ENCODE measurements around the gene ELMO1. TPM values are rescaled to one million over a fixed set of nuclear protein-coding genes. Genes with fewer than 3 reads are reported as not detected.
A peak's percentile ranks its signal among the peaks of the same experiment; 100 is the strongest.
"Not testable (repeated sequence)": the region's sequence is repeated elsewhere in the genome, so short reads cannot be mapped to it uniquely, and the experiment has no call there.

Gene ELMO1
- total and polyA plus RNA-seq, 2 experiments from 2014 or later = 19.7 to 28.7 TPM

DNA sequence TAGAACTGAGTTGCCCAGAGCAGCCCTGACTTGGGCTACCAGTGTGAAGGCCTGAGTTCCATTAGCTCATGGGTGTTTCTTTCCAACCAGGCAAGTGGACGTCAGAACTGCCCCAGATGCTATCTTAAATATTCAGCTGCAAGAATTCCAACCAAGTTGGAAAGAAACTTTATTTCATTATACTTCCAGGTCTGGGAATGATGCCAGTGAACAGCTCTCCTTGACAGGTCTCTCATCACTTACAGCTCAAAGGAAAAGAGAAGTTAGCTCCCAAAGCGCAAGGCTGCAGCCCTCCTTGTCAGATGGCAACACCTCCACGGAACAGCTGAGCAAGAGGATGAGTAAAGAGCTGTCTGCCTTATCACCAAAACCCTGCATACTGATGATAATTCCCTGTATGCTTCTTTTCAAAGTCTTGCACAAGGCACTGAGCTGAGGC, 468.8 kb downstream of the ELMO1 start:
- Histone ChIP-seq H3K9me2 (replicated peaks; ENCODE audit: insufficient read depth) (no peaks in the 10 kb centered on the region), H4K20me1 (ENCODE audit: insufficient read depth, poor library complexity, severe bottlenecking) (no peaks in the 10 kb centered on the region), H3K4me3 (no peak overlapping the region), H3K36me3 (replicated peaks; ENCODE audit: insufficient read depth, low read depth) (no peaks in the 10 kb centered on the region), H3K27me3 (no peaks in the 10 kb centered on the region), H2AFZ (no peak overlapping the region), H3K4me2 (no peak overlapping the region), H3K9me3 (ENCODE audit: low read depth) (no peaks in the 10 kb centered on the region), H3K4me1 (ENCODE audit: insufficient read depth) (peaks cover 9% of the 10 kb centered on the region), H3K27ac (no peak overlapping the region), H3K79me2 (no peaks in the 10 kb centered on the region)
- DNase-seq (ENCODE audit: low spot score) = peak; percentile 61
- TF ChIP-seq EZH2phosphoT487 (IDR thresholded peaks at IDR 0.05; ENCODE audit: low read depth, severe bottlenecking, unreplicated experiment) (no peak), EZH2 (IDR thresholded peaks at IDR 0.05; ENCODE audit: borderline replicate concordance) (no peak)
- TF ChIP-seq, protein P1, sequence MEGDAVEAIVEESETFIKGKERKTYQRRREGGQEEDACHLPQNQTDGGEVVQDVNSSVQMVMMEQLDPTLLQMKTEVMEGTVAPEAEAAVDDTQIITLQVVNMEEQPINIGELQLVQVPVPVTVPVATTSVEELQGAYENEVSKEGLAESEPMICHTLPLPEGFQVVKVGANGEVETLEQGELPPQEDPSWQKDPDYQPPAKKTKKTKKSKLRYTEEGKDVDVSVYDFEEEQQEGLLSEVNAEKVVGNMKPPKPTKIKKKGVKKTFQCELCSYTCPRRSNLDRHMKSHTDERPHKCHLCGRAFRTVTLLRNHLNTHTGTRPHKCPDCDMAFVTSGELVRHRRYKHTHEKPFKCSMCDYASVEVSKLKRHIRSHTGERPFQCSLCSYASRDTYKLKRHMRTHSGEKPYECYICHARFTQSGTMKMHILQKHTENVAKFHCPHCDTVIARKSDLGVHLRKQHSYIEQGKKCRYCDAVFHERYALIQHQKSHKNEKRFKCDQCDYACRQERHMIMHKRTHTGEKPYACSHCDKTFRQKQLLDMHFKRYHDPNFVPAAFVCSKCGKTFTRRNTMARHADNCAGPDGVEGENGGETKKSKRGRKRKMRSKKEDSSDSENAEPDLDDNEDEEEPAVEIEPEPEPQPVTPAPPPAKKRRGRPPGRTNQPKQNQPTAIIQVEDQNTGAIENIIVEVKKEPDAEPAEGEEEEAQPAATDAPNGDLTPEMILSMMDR (IDR thresholded peaks at IDR 0.05; ENCODE audit: poor library complexity) = no peak
- WGBS (ENCODE audit: low lambda C conversion rate, missing lambda C conversion rate) = 66% methylated on average over 3 of the region's 3 CpGs

DNA sequence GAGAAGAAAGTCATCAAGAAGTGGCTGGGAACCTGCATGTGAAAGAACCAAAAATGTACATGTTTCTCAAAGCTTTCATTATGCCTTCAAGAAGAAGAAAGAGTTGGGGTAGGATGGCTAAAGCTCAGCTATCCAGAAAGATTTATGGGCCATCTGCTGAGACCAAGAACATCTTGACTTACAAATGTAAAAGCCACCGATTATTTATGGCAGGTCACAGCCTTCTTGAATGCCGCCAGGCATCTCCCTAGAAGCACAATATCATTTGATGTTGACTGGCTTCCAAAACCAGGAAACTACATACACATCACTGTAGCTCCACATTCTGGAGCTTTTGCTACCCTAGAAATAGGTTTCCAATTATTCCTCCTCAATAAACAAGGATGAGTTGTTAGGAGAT, 470.2 kb downstream of the ELMO1 start:
- Histone ChIP-seq H4K20me1 (ENCODE audit: insufficient read depth, poor library complexity, severe bottlenecking) (no peaks in the 10 kb centered on the region), H3K36me3 (replicated peaks; ENCODE audit: insufficient read depth, low read depth) (no peaks in the 10 kb centered on the region), H2AFZ (no peak overlapping the region), H3K27me3 (no peaks in the 10 kb centered on the region), H3K9me2 (replicated peaks; ENCODE audit: insufficient read depth) (no peaks in the 10 kb centered on the region), H3K4me2 (no peak overlapping the region), H3K4me3 (no peak overlapping the region), H3K79me2 (no peaks in the 10 kb centered on the region), H3K4me1 (ENCODE audit: insufficient read depth) (peaks cover 4% of the 10 kb centered on the region), H3K27ac (no peak overlapping the region), H3K9me3 (ENCODE audit: low read depth) (no peaks in the 10 kb centered on the region)
- no peak for DNase-seq (ENCODE audit: low spot score)
- no peak for TF ChIP-seq EZH2 (IDR thresholded peaks at IDR 0.05; ENCODE audit: borderline replicate concordance)
- no peak for TF ChIP-seq EZH2phosphoT487 (IDR thresholded peaks at IDR 0.05; ENCODE audit: low read depth, severe bottlenecking, unreplicated experiment)
- TF ChIP-seq, protein P1 (IDR thresholded peaks at IDR 0.05; ENCODE audit: poor library complexity) = no peak
- whole genome bisulfite sequencing (ENCODE audit: low lambda C conversion rate, missing lambda C conversion rate) = 83% methylated on average over 2 of the region's 2 CpGs

DNA sequence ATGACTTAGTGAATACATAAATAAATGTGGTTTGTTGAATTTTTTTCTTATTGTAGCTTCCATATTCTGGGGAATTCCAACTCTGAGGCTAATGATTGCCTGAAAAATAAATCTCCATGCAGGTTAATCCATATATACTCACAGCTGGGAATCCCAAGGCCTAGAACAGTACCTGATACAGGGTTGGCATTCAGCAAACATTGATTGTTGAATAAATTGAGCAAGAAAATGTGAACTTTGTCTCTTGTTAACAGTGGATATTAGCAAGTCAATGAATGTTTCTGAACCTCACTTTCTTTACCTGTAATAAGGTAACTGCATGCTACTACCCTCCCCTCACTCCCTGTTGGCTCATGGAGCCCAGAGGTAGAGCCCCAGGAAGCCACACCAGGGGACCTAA, 470.8 kb downstream of the ELMO1 start:
- Histone ChIP-seq H4K20me1 (ENCODE audit: insufficient read depth, poor library complexity, severe bottlenecking) (no peaks in the 10 kb centered on the region), H3K4me1 (ENCODE audit: insufficient read depth) (peaks cover 4% of the 10 kb centered on the region), H3K27me3 (no peaks in the 10 kb centered on the region), H3K27ac (no peak overlapping the region), H3K36me3 (replicated peaks; ENCODE audit: insufficient read depth, low read depth) (no peaks in the 10 kb centered on the region), H2AFZ (no peak overlapping the region), H3K9me3 (ENCODE audit: low read depth) (no peaks in the 10 kb centered on the region), H3K79me2 (no peaks in the 10 kb centered on the region), H3K9me2 (replicated peaks; ENCODE audit: insufficient read depth) (no peaks in the 10 kb centered on the region), H3K4me3 (no peak overlapping the region), H3K4me2 (no peak overlapping the region)
- DNase-seq (ENCODE audit: low spot score) = no peak
- TF ChIP-seq EZH2phosphoT487 (IDR thresholded peaks at IDR 0.05; ENCODE audit: low read depth, severe bottlenecking, unreplicated experiment) = no peak
- no peak for TF ChIP-seq EZH2 (IDR thresholded peaks at IDR 0.05; ENCODE audit: borderline replicate concordance)
- TF ChIP-seq, protein P1 (IDR thresholded peaks at IDR 0.05; ENCODE audit: poor library complexity) = no peak

DNA sequence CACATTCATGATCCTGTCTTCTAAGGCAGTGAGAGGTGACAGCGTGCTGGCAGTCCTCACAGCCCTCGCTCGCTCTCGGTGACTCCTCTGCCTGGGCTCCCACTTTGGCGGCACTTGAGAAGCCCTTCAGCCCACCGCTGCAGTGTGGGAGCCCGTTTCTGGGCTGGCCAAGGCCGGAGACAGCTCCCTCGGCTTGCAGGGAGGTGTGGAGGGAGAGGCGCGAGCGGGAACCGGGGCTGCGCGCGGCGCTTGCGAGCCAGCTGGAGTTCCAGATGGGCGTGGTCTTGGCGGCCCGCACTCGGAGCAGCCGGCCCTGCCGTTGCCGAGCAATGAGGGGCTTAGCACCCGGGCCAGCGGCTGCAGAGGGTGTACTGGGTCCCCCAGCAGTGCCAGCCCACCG, 475.1 kb downstream of the ELMO1 start:
- H3K4me3 ChIP-seq; H3K27ac ChIP-seq; H3K4me2 ChIP-seq; H3K9me3 ChIP-seq (ENCODE audit: low read depth); H2AFZ ChIP-seq; H4K20me1 ChIP-seq (ENCODE audit: insufficient read depth, poor library complexity, severe bottlenecking); DNase-seq (ENCODE audit: low spot score); H3K27me3 ChIP-seq; H3K9me2 ChIP-seq (replicated peaks; ENCODE audit: insufficient read depth); H3K36me3 ChIP-seq (replicated peaks; ENCODE audit: insufficient read depth, low read depth); H3K79me2 ChIP-seq: not testable (repeated sequence)
- 98% methylated on average over 17 of the region's 28 CpGs for WGBS (ENCODE audit: low lambda C conversion rate, missing lambda C conversion rate)
- peaks cover 18% of the 10 kb centered on the region for H3K4me1 ChIP-seq (ENCODE audit: insufficient read depth)

All from hepatocyte (in vitro differentiated cells).